Activated CD8-positive, alpha-beta memory T cell treated with anti-CD3 and anti-CD28 coated beads for 4 hours (primary cell): ENCODE data around the gene BRF1.

Source experiments
- DNase-seq, 2 donors: peaks; one replicate each; pipeline ENCODE4 v3.0.0-alpha.2; 2020; ENCODE audit warnings: low read depth in 2 of 2

Gene BRF1

DNA sequence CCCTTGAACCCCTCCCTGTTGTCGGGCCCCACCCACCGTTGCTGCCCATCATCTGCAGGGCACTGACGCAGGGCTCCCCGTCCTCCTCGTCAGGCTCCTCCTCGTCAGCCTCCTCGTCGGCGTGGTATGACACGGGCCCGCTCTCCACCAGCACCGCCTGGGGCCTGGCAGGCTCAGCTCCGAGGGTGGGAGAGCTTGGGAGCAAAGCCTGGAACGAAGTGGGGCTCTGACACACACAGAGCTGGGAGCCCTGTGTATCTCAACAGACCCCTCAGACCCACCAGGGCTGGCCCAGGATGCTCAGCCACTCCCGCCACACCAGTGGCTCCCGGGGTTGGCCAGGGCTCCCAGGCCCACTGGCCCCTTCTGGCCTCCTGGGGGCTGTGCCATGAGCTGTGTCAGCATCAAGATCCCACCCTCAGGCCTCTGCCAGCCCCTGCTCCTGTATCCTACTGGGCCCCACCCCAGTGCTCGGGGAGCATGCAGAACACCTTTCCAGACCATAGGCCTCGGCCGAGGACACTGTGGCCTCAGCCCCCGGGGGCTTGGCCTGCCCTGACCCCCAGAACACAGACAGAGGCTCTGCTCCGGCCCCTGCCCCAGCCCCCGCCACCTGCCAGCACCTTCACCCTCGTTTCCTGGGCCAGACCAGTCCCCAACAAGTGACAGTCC, 89.6 kb downstream of the BRF1 start:
- no peak for DNase-seq

DNA sequence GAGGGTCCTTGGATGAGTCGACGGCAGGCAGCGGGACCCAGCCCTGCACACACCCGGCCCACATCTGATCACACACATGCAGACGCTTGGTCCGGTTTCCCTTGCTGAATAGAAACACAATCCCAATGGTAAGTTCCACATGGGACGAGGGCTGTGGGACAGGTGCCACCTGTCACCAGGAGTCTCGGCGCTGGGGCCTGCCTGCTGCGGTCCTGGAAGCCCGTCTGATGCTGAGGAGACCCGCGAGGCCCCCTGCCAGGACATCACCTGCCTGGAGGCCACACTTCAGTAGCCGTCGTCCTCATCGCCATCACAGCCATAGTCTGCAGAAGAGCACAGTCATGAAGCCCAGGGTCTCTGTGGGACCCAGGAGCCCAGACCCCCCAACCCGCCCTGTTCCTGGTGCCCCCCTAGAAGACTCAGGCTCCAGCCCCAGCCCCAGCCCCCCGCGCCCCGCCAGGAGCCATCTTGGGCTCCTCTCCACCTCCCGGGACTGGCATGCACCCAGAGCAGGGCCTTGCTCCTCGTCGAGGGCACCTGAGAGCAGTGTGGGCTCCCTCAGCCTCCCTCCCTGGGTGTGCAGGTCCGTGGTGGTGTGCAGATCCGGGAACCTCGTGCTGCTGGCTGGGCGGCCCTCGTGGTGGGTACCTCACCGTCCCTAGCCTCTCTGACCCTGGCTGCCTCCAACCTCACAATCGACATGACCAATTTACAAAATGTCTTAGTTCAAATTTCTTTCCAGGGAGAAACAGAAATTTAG, 90.4 kb downstream of the BRF1 start:
- no peak for DNase-seq

DNA sequence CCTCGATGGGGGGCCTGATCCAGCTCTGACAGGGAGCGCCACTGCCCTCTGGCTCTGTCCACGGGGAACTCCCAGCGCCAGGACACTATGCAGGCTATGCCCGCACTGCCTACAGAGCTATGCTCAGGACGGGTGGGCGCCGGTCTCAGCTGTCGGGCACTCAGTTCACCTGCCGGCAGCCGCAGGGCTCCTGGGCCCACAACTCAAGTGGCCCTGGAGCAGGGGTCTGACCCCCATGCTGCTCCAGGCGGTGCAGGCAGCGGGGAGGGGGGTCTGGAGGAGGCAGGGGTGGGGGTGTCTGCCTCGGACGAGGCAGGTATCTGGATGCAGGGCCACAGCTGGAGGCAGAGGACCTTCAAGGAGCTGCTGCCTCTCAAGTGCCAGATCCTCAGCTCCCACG, 91.2 kb downstream of the BRF1 start:
- no peak for DNase-seq

DNA sequence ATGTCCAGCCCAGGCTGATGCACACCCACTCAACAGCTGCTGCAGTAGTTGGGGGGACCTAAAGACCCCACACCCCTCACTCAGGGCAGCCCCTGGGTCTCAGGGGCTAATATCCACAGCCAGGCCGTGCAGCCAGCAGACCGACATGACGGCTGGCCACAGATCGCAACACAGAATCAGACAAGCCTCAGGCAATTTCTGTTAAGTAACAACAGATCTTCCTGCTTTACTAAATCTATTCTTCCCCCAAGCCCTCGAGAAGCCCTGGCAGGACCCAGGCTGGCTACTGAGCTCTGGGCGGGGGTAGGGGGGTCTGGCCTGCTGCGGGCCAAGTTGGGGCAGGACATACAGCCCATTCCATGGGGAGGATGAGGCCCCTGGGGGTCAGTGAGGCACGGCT, 91.7 kb downstream of the BRF1 start:
- DNase-seq = no peak

DNA sequence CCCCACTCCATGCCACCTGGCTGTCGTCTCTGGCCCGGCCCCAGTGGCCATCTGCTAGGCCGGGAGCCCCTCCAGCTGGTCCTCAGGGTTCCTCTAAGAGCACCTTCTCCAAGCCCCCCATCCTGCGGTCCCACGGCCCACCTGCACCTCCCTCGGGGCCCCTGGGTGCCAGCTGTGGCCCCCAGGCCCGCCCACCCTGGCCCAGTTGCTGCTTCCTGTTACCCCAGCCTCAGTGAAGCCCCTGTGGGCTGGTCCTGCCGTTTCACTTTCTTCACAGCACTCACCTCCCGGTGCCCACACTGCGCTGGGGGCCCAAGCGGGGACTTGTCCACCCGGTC, 92.1 kb downstream of the BRF1 start:
- no peak for DNase-seq

DNA sequence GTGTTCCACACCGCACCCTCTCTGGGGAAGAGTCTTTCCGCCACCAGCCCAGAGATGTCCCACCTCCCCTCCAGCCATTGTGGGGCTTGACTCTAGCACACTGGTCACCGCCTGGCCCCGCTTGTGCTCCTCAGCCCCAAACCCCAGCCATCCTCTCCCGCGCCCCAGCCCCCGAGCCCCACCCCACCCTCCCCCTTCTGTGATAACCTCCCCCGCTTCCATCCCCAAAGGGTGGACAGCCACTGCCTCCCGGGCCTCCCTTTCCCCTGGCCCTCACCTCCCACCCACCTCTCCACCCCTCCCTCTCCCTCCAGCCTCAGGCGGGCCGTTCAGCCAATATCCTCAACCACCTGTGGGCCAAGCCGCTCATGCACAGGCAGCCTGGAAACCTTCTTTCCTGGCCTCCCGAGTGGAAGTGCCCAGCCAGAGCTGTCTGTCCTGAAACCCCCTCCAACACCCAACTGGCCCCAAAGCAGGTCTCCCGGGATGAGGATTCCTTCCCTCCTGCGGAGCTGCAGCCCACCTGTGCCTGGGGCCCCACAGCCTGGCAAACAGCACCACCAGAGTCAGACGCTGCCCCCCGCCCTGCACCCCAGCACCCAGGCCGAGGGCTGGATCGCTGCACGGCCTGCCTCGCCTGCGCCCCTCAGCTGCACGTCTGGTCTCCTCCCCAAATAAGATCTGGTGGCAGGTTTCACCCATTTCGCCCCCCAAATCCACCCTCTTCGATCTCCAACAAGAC, 92.6 kb downstream of the BRF1 start:
- DNase-seq = no peak

DNA sequence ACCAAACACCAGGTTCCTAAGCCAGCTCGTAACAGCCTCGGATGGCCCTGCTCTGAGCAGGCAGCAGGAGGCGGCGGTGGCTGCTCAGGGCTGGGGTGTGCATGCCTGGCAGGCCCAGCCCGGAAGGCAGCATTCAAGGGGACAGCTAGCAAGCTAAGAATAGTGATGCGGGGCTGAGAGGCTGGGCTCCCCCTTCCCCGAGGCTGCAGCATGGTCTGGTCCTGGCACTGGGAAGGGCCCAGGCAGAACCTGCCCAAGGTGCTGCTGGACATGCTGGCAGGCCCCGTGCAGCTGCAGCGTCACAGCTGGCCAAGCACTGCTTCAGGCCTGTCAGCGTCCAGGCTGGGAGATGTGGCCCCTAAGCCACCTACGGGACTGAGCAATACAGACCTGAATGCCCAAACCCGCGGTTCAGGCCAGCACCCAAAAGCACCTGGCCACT, 93.3 kb downstream of the BRF1 start:
- no peak for DNase-seq

DNA sequence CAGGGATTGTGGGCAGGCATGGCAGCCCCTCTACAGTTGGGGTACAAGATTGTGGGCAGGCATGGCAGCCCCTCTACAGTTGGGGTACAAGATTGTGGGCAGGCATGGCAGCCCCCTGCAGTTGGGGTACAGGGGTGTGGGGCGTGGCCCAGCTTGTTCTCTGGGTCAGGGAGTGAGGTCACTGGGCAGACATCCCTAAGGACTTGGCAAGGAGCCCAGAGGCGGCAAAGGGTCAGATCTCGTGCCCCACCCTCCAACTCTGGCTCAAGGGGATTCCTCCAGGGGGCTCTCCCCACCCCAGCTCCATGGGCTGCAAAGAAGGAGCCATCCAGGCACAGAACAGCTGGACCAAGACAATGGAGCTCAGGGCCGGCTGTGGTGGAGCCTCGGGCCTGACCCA, 93.9 kb downstream of the BRF1 start:
- no peak for DNase-seq

DNA sequence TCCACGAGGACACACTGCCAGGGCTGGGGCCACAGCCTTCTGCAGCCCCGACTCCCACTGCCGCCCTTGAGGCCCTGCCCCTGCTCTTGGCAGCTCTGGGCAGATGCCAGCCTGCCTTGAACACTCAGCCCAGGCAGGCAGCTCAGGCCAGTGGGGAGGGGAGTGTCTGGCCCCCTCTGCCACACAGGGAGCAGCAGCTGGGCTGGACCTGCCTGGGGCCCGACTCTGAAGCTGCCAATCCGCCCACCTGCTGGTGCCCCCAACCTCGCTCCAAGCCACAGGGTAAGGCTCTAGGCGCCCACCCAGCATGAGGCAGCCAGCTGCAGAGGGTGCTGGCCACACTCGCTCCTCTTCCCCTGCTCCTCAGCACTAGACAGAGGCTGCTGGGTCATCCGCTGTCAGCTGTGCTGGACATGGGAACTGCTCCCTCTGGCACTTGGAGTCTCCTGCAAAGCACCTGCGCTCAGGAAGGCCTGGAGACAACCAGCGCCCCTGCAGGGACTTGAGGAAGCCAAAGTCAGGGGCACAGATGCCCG, 95.1 kb downstream of the BRF1 start:
- no peak for DNase-seq

DNA sequence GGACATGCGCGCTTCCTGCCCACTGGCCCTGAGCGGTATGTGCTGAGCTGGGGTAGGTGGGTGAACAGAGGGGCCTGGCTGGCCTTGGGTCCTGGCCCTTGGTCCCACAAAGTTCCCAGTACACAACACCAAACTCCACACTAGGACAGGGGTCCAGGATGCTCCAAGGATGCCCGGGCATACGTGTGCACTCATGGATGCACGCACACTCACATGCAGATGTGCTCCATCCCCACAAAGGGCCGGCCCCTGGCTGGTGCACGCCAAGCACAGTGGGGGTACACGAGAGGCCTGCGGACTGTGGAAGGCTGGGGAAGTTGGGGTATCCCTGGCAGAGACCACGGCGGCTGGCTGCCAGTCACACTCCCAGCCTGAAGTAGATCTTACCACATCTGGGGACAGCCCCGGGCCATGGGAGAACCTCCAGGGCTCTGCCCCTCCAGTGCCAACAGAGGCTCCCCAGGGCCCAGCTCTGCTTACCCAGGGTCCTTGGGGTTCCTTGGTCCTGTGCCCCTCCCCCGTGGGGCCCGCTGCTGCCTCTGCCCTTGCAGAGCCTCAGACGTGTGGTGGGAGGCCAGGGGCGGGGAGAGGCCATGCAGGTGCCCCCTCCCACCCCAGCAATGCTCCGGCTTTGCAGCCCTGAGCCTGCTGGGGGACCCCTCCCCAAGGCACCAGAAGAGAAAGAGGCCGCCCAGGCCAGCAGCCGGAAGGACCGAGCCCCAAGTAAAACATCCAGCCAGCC, 95.7 kb downstream of the BRF1 start:
- DNase-seq = no peak

DNA sequence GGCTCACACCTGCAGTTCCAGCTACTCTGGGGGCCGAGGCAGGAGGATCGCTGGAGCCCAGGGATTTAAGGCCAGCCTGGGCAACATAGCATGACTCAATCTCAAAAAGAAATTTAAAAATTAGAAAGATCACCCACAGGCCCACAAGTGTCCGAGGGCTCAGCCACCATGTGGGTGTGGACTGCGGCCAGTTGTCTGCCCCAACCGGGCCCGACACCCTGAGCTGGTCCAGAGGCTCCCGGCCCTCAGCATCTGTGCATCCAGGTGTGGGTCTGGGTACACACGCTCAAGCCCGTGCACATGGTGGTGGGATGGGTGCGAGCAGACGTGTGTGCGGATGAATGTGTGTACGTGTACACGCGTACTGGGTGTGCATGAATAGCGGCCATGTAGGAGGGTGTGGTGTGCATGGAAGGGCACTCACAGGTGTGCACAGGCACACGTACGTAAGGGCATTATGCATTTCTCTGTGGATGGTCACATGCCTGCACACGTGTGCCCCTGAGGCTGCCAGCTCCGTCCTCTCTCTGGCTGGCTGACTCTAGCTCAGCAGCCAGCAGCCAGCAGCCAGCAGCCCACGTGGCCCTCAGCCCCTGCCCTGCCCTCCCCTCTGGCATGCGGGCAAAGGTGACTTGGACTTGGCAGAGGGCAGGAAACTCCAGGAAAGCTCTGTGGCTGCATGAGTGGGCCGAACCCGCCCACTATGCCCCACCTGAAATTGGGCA, 96.4 kb downstream of the BRF1 start:
- DNase-seq = no peak

DNA sequence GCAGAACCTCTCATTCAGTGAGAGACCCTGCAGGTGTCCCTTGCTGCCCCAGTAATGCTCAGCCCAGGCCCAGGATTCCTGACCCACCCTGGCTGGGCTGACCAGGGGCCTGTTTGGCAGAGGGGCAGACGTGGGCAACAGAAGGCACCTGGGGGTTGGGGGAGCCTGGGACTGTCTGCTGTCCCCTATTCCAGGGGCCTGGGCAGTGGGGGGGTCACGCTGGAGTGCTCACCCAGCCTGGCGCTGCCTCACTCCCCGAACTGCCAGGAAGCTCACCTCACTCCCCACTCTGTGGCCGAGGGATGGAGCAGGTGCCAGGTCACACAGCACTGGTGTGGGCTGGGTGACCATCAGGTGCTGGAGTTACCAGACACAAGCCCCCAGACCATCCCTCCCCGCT, 97.1 kb downstream of the BRF1 start:
- no peak for DNase-seq

DNA sequence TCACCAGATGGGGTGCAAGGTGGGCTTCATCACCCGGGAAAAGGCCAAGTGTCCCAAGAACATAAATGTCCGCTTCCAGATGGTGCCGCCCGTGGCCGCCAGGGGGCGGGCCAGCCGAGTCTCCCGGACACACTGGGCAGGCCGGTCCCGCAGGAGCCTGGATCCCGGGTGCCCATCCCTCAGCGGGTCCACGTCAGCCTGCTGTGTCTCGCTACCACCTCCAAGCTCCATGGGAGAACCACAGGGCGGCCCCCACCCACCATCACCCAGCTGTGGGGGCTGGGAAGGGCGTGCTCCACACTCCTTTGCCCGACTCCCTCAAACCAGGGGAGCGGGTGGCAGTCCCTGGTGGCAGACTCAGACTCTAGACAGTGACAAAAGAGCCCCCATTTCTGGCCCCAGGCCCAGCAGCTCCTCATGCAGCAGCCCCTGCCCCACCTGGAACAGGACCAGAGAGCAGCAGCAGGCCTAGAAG, 97.7 kb downstream of the BRF1 start:
- DNase-seq = peak; percentile 18 to 25

DNA sequence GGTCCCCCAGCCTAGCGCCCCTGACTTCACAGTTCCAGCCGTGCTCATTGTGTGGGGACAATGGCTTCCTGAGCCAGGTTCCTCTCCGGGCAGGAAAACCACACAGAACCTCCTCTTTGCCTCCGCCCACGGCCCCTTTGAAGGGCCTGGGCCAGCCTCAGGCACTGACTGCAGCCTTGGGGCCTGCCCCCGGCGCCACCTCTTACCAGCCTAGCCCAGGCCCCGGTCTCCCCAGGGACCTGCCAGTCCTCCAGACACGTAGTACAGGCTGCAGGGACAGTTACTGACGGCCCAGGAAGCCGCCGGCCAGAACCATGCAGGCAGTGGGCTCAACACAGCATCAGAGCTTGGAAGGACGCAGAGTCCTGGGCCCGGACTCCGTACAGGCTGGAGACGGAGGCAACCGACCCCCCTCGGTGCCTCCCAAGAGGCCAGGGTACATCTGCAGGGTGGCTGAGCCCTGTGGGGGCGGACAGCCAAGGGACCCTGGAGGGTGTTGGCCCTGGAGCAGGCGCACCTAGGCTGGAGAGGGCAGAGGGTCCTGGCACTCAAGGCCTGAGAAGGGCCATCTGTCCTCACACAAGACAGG, 98.8 kb downstream of the BRF1 start:
- no peak for DNase-seq

DNA sequence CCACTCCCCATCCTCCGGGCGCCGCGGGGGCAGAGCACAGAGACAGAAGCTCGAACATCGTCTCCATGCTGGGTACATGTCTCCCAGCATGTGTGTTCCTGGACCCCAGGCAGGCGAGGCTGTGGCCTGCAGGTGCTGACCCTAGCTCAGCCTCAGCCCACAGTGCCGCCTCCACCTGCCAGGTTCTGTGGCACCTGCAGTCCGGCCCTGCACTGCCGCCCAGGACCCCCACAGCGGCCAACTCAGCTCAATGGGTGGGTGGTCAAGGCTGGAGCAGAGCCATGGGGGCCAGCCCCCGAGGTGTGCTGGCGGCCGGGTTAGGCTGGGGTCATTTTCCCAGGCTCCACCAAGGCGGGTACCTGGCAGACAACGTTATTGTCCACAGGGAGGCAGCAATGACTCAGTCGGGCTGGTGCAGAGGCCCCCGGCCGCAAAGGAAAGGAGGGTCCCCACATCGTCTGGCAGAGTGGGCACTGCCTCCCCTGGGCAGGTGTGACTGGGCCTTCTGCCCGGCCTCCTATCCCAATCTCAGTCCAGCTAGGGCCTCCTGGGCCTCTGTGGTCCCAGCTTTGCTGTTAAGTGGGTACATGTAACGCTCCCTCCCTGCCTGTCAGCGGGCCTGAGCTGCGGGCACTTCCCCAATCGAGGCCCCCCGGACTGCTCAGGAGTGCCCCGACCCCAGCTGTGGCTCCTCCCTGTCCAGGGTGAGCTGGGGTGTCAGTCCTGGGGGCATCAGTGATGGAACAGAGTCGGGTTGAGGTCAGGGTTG, 99.5 kb downstream of the BRF1 start:
- no peak for DNase-seq

DNA sequence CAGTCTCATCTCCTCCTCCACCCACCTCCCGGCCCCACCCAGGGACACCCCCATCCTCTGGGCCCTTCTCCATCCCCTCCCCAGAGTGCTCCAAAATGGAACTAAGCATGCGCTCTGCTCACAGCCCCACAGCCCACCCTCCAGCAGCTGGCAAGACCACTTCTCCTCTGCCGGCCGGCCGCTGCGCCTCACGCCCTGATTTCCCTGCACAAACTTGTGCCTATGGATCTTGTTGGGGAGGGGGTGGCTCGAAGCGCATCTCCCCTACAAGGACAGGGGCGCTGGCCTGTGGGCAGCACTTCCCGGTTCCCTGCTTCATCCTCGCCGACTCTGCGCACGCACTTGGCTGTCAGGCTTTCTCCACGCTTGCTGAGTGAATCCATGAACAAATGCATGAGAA, 100.2 kb downstream of the BRF1 start:
- DNase-seq = no peak

DNA sequence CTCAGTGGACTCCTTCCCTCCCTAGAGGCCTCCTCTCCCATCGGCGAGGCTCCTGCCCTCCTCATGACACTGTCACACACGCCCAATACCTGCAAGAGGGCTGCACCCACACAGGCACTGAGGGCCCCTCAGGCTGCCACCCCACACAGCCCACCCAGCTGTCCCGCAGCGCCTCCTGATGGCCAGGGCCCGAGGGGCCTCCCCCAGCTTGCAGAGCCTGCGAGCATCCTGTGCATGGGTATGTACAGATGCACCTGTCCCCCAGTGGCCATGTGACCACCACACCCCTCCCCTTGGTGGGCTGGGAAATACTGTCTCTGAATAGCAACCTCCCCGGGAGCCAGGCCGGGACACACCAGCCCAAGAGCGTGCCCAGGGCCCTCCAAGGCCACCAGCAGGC, 100.7 kb downstream of the BRF1 start:
- DNase-seq = no peak

DNA sequence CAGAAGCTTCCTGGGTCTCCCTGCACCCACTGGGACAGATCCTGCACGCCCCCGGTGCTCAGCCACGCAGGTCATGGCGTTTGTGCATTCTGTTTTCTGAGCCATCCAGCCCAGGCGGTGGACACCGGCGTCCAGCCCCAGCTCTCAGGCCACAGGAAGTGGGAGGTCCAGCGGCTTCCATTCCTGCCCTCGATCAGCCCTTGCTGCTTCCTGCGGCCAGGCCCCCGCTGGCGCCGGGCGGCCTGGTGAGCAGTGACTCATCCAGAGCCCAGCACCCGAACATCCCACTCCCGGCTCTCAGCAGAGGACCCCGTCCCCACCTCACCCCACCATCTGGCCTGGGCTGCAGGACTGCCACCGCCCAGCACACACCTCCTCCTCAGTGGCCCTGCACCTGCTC, 101.7 kb downstream of the BRF1 start:
- no peak for DNase-seq

DNA sequence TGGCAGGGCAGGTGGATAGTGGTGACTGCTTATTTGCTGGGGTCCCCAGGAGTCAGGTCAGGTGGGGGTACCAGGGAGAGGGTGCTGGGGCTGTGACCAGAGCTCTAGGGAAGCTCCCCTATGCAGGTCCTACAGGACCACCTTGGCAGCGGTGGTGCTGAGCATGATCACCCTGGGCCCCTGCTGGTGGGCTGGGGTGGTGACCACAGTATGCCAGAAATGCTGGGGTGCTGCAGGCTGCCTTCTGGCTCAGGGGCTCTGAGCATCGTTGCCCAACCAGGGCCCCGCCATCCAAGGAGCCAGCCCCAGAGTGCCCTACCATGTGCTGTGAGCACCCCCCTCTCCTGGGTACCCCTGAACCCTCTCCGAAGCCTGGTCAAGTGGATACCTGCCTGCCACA, 102.2 kb downstream of the BRF1 start:
- DNase-seq = no peak

DNA sequence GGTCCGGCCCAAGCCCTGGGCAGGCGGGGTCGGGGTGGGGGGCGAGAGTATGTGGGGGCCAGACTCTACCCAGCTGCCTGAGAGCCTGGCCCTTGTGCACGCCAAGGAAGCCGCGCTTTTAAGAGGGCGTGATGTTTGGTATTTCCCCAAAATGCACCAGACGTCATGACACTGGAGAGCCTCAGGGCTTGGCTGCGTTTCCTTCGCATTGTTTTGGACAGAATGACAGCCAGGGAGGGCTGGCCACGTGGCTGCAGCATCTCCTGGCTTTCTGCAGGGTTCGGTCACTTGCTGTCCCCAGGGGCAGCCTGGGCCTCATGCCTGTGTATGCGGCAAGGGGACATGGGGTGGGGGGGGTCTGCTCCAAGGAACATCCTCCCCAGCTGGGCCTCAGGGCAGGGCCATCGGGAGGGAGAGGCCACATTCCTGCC, 103.6 kb downstream of the BRF1 start:
- DNase-seq = no peak
